Upper lobe of right lung (tissue), 1 donor: ENCODE measurements around the gene CNTNAP2. TPM values are rescaled to one million over a fixed set of nuclear protein-coding genes. Genes with fewer than 3 reads are reported as not detected.

Experiments used
- ATAC-seq: fragments of 200-7000 bp; cut with Tn5 transposase; one replicate; pipeline ENCODE4 v1.9.1; 2020; ENCODE audit warnings: mild to moderate bottlenecking, moderate library complexity
- DNase-seq: peaks from one replicate; pipeline ENCODE4 v3.0.0-alpha.2; 2020
- H3K27ac ChIP-seq: fragments of 200-600 bp; one replicate; pipeline ENCODE4 v1.8.0; 2022
- H3K27me3 ChIP-seq: fragments of 200-600 bp; one replicate; pipeline ENCODE4 v1.8.0; 2022; ENCODE audit warnings: mild to moderate bottlenecking
- H3K36me3 ChIP-seq: fragments of 200-600 bp; one replicate; pipeline ENCODE4 v1.8.0; 2022
- H3K4me1 ChIP-seq: fragments of 200-600 bp; one replicate; pipeline ENCODE4 v1.8.0; 2022
- H3K4me3 ChIP-seq: fragments of 200-600 bp; one replicate; pipeline ENCODE4 v1.8.0; 2022; ENCODE audit warnings: mild to moderate bottlenecking
- H3K9me3 ChIP-seq: fragments of 200-600 bp; one replicate; pipeline ENCODE4 v1.8.0; 2022
- CTCF ChIP-seq: fragments of 200-600 bp; IDR thresholded peaks from one replicate; pipeline ENCODE4 v1.8.0; 2022; ENCODE audit warnings: antibody characterized with exemption
- intact Hi-C: fragments of 100-400 bp; cut with DNase I; formaldehyde crosslinking; loops from one replicate; pipeline ENCODE4 v1.11.0; 2022
- total RNA-seq: library from RNA; stranded (reverse); fragmentation: NEBNext Ultra II Directional; extraction: Animal tissue kit (Norgen Biotek cat#: 25700); gene quantifications from one replicate; pipeline ENCODE4 v1.2.1, GENCODE V29; 2021
- donor health status: DM: no; HTN: yes; CAD: no; lungs with severe emphysema.

The CNTNAP2 gene
- total RNA-seq, 1 donor from 2014 or later, result 0.41 TPM

GRCh38 chr7:146554556-146554955 lies 438.0 kb downstream of the CNTNAP2 start:
- no peak for ATAC-seq
- Histone ChIP-seq H3K27me3 (no peaks in the 10 kb centered on the region), H3K36me3 (no peaks in the 10 kb centered on the region), H3K27ac (no peak overlapping the region), H3K4me3 (no peak overlapping the region), H3K4me1 (no peaks in the 10 kb centered on the region), H3K9me3 (no peaks in the 10 kb centered on the region)
- intact Hi-C loops, result no loop called here
- TF ChIP-seq CTCF, result no peak
- DNase-seq, result no peak

GRCh38 chr7:146557971-146558469 lies 441.4 kb downstream of the CNTNAP2 start:
- Histone ChIP-seq H3K4me3 (no peak overlapping the region), H3K27ac (no peak overlapping the region), H3K27me3 (no peaks in the 10 kb centered on the region), H3K9me3 (no peaks in the 10 kb centered on the region), H3K36me3 (no peaks in the 10 kb centered on the region), H3K4me1 (no peaks in the 10 kb centered on the region)
- ATAC-seq (no peak), DNase-seq (no peak)
- intact Hi-C loops, result no loop called here
- TF ChIP-seq CTCF, result no peak

GRCh38 chr7:146565872-146566271 lies 449.3 kb downstream of the CNTNAP2 start:
- DNase-seq (no peak), ATAC-seq (no peak)
- Histone ChIP-seq H3K4me3 (no peak overlapping the region), H3K27me3 (no peaks in the 10 kb centered on the region), H3K9me3 (no peaks in the 10 kb centered on the region), H3K36me3 (no peaks in the 10 kb centered on the region), H3K4me1 (no peaks in the 10 kb centered on the region), H3K27ac (no peak overlapping the region)
- intact Hi-C loops, result no loop called here
- no peak for TF ChIP-seq CTCF

GRCh38 chr7:146575903-146576302 lies 459.3 kb downstream of the CNTNAP2 start:
- Histone ChIP-seq H3K36me3 (no peaks in the 10 kb centered on the region), H3K27me3 (no peaks in the 10 kb centered on the region), H3K9me3 (no peaks in the 10 kb centered on the region), H3K4me3 (no peak overlapping the region), H3K4me1 (no peaks in the 10 kb centered on the region), H3K27ac (no peak overlapping the region)
- no peak for TF ChIP-seq CTCF
- ATAC-seq (no peak), DNase-seq (no peak)
- intact Hi-C loops, result no loop called here

GRCh38 chr7:146591976-146592375 lies 475.4 kb downstream of the CNTNAP2 start:
- no peak for TF ChIP-seq CTCF
- Histone ChIP-seq H3K9me3 (no peaks in the 10 kb centered on the region), H3K27ac (no peak overlapping the region), H3K4me3 (no peak overlapping the region), H3K36me3 (no peaks in the 10 kb centered on the region), H3K4me1 (no peaks in the 10 kb centered on the region), H3K27me3 (no peaks in the 10 kb centered on the region)
- intact Hi-C loops, result no loop called here
- DNase-seq, result no peak
- ATAC-seq, result no peak

- Histone ChIP-seq H3K4me1 (no peaks in the 10 kb centered on the region), H3K27me3 (no peaks in the 10 kb centered on the region), H3K4me3 (no peak overlapping the region), H3K27ac (no peak overlapping the region), H3K9me3 (no peaks in the 10 kb centered on the region), H3K36me3 (no peaks in the 10 kb centered on the region)
- ATAC-seq (no peak), DNase-seq (no peak)
- intact Hi-C loops, result no loop called here
- no peak for TF ChIP-seq CTCF
Observed at GRCh38 chr7:146606628-146607027, 490.0 kb downstream of the CNTNAP2 start.
